Brain microvascular endothelial cell (primary cell): ENCODE measurements around the gene SLC15A2.
A peak's percentile ranks its signal among the peaks of the same experiment; 100 is the strongest.

ENCODE experiments used
- DNase-seq: peaks from one replicate; pipeline ENCODE4 v3.0.0-alpha.2; 2020
- H3K27ac ChIP-seq: fragments of 250-450 bp; sonication (Bioruptor Pico); 2 replicates; pipeline ENCODE4 v1.5.1; 2020; ENCODE audit warnings: mild to moderate bottlenecking, moderate library complexity
- H3K27me3 ChIP-seq: fragments of 250-450 bp; sonication (Bioruptor Pico); replicated peaks from 2 replicates; pipeline ENCODE4 v1.5.1; 2020; ENCODE audit warnings: mild to moderate bottlenecking
- H3K36me3 ChIP-seq: fragments of 250-450 bp; sonication (Bioruptor Pico); replicated peaks from 2 replicates; pipeline ENCODE4 v1.5.1; 2020; ENCODE audit warnings: mild to moderate bottlenecking
- H3K4me3 ChIP-seq: 2 replicates; pipeline ENCODE4 v1.5.1; 2011; ENCODE audit warnings: low read depth, mild to moderate bottlenecking, control low read depth, low read length, moderate library complexity
- in situ Hi-C: cut with HindIII; loops from 2 replicates; pipeline ENCODE4 v1.10.0; 2017; ENCODE audit warnings: low sequenced_read_pairs, low pct_ligation_motif_present
- TF ChIP-seq, protein P1 (sequence below): IDR thresholded peaks from 2 replicates; pipeline ENCODE4 v1.5.1; 2011; ENCODE audit warnings: low read depth, mild to moderate bottlenecking, moderate library complexity, low read length, control low read depth, inconsistent platforms; ENCODE audit errors: missing control alignments

SLC15A2 gene

DNA sequence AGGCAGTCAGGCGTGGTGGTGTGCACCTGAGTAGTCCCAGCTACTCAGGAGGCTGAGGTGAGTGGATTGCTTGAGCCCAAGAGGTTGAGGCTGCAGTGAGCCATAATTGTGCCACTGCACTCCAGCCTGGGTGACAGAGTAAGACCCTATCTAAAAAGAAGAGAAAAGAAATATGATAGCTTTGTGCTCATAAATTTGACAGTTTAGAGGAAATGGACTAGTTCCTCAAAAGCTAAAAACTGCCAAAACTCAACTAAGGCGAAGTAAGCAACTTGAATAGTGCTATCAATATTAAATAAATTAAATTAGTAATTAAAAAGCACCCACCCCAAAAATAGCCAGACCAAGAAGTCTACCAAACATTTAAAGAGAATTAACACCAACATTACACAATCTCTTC is 24.5 kb upstream of the SLC15A2 start:
- H3K36me3 ChIP-seq = no peaks in the 10 kb centered on the region
- in situ Hi-C loops = no loop called here
- DNase-seq = no peak
- no peak overlapping the region for H3K27ac ChIP-seq
- H3K4me3 ChIP-seq = no peak overlapping the region
- no peaks in the 10 kb centered on the region for H3K27me3 ChIP-seq
- TF ChIP-seq, protein P1, sequence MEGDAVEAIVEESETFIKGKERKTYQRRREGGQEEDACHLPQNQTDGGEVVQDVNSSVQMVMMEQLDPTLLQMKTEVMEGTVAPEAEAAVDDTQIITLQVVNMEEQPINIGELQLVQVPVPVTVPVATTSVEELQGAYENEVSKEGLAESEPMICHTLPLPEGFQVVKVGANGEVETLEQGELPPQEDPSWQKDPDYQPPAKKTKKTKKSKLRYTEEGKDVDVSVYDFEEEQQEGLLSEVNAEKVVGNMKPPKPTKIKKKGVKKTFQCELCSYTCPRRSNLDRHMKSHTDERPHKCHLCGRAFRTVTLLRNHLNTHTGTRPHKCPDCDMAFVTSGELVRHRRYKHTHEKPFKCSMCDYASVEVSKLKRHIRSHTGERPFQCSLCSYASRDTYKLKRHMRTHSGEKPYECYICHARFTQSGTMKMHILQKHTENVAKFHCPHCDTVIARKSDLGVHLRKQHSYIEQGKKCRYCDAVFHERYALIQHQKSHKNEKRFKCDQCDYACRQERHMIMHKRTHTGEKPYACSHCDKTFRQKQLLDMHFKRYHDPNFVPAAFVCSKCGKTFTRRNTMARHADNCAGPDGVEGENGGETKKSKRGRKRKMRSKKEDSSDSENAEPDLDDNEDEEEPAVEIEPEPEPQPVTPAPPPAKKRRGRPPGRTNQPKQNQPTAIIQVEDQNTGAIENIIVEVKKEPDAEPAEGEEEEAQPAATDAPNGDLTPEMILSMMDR = no peak

GRCh38 chr3:121870717-121871116 is 23.5 kb upstream of the SLC15A2 start:
- no peak for DNase-seq
- Histone ChIP-seq H3K4me3 (no peak overlapping the region), H3K36me3 (no peaks in the 10 kb centered on the region), H3K27me3 (no peaks in the 10 kb centered on the region), H3K27ac (no peak overlapping the region)
- TF ChIP-seq, protein P1 = no peak
- in situ Hi-C loops = no loop called here

- no peak for DNase-seq
- H3K36me3 ChIP-seq = no peaks in the 10 kb centered on the region
- H3K27ac ChIP-seq = no peak overlapping the region
- H3K4me3 ChIP-seq = no peak overlapping the region
- in situ Hi-C loops = no loop called here
- H3K27me3 ChIP-seq = no peaks in the 10 kb centered on the region
- TF ChIP-seq, protein P1 = no peak
These were observed 22.8 kb upstream of the SLC15A2 start for GRCh38 chr3:121871430-121871829.

GRCh38 chr3:121878411-121878810 is 15.8 kb upstream of the SLC15A2 start:
- in situ Hi-C loops = no loop called here
- no peak overlapping the region for H3K27ac ChIP-seq

DNA sequence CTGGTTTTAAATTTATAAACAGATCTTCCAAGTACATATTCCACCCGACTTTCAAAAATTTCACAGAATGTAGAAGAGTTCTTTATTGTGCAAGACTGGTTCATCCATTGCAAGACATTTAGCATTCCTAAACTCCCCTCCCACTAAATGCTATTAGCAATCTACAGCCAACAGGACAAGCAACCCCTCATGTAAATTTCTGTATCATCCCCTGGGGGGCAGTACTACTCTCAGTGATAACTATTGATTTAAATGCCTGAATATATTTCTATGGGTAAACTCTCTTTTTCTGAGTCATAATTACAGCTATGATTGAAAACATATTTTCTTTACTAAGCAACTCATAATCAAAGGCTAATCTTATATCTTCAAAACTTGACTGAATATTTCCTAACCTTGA is 10.7 kb upstream of the SLC15A2 start:
- no peak overlapping the region for H3K4me3 ChIP-seq
- DNase-seq = peak; percentile 5
- no peaks in the 10 kb centered on the region for H3K36me3 ChIP-seq
- H3K27ac ChIP-seq = no peak overlapping the region
- TF ChIP-seq, protein P1 = peak; percentile 52
- H3K27me3 ChIP-seq = no peaks in the 10 kb centered on the region
- in situ Hi-C loops = no loop called here

More at GRCh38 chr3:121878411-121878810, 15.8 kb upstream of the SLC15A2 start:
- no peak overlapping the region for H3K4me3 ChIP-seq
- TF ChIP-seq, protein P1 = no peak
- no peak for DNase-seq
- H3K36me3 ChIP-seq = no peaks in the 10 kb centered on the region
- no peaks in the 10 kb centered on the region for H3K27me3 ChIP-seq

- Histone ChIP-seq H3K4me3 (no peak overlapping the region), H3K27ac (no peak overlapping the region), H3K27me3 (no peaks in the 10 kb centered on the region), H3K36me3 (no peaks in the 10 kb centered on the region)
- TF ChIP-seq, protein P1 = no peak
- in situ Hi-C loops = no loop called here
- no peak for DNase-seq
These were observed 8.8 kb upstream of the SLC15A2 start for GRCh38 chr3:121885386-121885785.
